HG03354 (cell line): ENCODE data around the gene KCND3.

ENCODE experiments used
- ATAC-seq: cut with Tn5 transposase; IDR thresholded peaks from one replicate; pipeline ENCODE4 v1.9.1; 2021; ENCODE audit warnings: mild to moderate bottlenecking; ENCODE audit not compliant: unreplicated experiment, poor library complexity, severe bottlenecking

Gene KCND3

DNA sequence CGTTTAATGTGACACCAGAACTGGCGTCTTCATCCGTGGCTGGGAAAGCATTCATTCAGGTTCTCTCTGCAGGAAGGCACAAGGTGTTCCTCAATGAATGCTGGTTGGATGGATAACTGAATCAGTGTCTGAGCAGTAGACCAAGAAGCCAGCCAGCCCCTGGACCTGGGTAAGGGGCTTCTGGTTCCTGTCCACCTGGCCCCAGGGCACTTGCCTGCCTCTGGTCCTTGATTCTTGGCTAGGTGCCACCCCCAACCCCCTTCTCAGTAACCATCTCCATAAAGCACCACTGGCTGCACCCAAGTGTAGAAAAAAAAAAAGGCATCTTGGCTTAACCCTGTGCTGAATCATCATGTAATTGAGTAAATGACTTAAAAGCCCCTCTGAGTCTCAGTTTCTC lies 59.1 kb downstream of the KCND3 start:
- ATAC-seq: no peak

DNA sequence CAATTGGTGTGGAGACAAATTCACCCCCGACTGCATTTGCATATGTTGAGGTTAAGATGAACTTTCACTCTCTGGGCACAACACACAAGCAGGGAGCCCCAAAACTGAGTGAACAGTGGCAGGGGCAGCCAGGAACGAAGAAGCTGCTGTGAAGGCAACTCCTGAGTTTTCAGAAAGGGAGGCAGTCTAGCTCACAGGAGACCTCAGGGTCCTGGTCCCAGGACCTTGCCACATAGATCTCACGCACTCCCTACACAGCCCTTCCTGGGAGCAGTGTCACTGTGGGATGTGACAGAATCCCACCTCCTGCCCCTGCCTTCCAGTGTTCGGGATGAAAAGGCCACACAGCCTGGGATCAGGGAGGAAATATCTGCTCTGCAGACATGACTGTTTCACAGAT lies 60.9 kb downstream of the KCND3 start:
- no peak for ATAC-seq

GRCh38 chr1:111927652-111928051 lies 61.8 kb downstream of the KCND3 start:
- no peak for ATAC-seq

- no peak for ATAC-seq
These were observed 64.7 kb downstream of the KCND3 start for GRCh38 chr1:111924786-111925185.

- no peak for ATAC-seq
These were observed 65.7 kb downstream of the KCND3 start for GRCh38 chr1:111923766-111924165.

DNA sequence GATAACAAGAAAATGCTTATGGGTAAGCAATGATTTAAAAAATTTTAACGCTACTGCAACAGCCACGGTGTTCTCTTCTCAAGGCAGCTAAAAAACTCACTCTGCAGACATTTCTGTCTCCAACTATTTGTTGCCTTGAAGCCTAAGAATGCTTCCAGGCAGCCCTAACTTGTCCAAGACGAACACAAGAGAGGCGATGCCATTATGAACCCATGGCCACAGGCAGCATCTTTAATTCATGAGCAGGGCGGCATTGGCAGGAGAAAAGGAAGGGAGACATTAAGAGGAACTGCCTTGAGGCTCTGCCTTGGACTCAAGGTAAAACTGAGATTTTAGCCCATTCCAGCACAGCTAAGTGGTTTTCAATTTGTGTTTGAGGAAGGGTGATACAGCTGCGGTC lies 67.5 kb downstream of the KCND3 start:
- ATAC-seq: no peak

- no peak for ATAC-seq
These were observed 69.0 kb downstream of the KCND3 start for GRCh38 chr1:111920221-111921024.

DNA sequence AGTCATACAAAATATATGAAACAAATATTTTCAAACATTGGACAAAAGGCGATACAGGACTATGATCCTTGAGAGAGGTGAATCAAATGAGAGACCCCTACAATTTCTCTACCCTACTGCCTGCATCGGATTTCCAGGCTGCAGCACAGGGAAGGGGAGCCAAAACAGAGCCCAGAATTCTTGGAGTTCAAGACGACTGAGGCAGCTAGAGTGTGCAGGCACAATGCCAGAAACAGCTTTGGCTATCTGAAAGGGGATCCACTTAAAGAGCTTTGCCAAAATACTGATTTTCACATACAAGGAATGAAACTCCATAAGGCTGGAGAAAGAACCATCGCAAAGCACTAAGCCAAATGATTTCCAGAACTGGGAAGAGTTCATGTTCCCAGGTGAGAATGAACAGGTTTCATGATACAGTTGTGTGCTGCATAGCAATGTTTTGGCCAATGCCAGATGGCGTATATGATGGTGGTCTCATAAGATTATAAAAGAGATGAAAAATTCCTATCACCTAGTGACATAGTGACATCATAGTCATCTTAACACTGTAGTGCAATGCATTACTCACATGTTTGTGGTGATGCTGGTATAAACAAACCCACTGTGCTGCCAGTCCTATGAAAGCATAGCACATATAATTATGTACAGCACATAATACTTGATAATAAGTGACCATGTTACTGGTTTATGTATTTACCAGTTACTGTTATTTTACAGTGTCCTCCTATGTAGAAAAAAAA lies 77.5 kb downstream of the KCND3 start:
- ATAC-seq: no peak

DNA sequence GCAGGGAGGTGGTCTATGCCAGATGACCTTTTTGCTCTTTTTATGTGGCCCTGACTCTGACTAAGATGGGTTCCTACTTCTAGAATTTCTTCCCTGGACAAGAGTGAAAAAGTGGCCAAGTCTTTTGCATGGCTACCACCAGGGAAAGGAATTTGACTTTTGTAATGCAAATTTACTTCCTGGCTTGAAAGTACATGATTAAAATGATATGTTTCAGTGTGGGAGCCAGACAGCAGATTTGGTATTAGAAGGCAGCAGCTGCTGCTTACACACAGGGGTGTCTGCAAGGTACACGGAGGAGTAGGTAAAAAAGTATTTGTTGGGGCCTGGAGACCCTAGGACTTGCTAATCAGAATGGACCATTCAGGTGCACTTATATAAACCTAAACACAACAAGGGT lies 78.4 kb downstream of the KCND3 start:
- ATAC-seq: no peak

GRCh38 chr1:111909030-111909429 lies 80.4 kb downstream of the KCND3 start:
- no peak for ATAC-seq

DNA sequence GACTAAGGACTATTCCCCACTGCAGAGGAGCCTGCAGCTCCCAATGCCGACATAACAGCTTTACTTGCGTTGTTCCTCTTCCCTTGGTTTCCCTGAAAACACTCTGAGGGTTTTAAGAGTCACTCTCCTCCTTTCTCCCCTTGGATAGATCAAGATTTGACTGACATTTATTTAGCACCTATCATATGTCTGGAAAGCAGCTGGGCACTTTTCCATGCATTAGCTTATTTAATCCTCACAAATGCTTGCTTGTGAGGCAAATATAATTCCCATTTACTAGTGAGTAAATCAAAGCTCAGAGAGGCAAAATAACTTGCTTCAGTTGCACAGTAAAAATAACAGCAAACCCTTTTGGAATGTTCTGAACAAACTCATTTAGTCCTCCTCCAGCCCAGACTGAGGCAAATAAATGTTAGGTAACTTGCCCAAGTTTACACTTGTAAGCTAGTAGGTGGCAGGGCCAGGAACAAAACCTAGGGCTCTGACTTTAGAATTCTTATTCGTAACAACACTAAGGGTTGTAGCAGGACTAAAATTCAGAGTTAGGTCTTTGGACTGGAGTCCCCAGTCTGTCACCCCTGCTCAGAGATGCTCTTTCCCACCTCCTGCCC lies 81.4 kb downstream of the KCND3 start:
- ATAC-seq: no peak

DNA sequence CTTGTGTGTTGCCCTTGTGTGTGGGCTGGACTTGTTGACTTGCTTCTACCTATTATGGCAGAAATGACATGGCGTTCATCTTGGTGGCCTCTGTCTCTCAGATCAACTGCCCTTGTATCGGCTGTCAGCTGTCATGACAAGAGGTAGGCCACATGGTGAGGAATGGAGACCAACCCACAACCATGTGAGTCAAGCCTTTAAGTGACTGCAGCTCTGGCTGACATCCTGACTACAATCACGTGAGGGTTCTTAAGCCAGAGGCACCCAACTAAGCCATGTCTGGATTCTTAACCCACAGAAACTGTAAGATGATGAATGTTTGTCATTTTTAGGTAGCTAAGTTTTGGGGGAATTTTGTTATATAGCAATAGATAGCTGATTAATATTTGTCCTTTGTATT lies 82.1 kb downstream of the KCND3 start:
- no peak for ATAC-seq

- no peak for ATAC-seq
These were observed 82.7 kb downstream of the KCND3 start for GRCh38 chr1:111906816-111907215.

DNA sequence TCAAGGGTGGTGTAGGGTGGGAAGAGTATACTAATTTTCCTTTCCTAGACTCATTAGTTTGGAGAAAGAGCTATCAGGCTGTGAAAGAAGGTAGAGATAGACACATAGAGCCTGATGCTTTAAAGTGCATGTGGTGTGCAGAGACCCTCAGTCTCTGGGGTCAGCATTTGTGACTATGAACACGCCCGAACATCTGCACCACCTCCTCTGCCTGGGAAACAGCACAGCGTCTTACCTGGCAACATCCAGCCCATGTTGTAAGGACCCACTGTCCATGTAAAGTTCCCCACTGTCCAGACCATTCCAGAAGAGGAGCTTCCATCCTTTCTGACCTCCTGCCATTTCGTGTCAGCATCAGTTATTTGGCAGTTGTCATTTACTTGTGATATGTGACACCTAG lies 83.4 kb downstream of the KCND3 start:
- ATAC-seq: no peak

DNA sequence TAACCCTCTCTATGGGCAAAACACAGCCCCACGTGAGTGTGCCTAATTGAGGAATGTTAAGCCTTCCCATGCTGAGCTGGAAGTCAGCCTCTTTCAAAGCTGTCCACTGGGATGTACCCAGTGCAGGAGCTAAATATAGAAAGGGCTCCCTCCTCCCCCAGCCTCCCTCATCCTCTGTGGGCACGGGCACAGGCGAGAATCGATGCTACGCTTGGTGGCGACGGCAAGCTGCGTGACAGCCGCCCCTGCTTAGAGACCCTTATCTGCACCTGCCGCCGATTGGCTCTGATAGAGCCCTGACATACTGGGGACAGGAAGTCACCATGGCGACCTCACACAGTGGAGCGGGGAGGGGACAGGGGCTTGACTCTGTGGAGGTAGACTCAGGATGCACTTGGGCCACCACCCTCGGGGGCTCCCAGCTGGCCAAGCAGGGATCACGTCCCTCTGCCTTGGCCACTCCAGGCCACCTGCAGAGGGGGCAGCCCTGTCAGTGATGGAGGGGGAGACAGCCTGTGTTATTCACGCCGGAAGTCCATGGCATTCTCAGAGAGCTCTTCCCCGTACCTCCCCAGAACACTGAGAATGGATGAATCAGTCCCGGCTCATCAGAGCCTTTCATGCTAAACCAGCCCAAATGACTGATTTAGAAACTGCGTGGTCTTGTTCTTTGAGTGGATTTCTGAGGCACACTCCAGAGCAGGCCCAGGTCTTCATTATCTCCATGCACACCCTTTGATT lies 84.8 kb downstream of the KCND3 start:
- ATAC-seq: no peak

- no peak for ATAC-seq
These were observed 85.5 kb downstream of the KCND3 start for GRCh38 chr1:111903871-111904449.

GRCh38 chr1:111903148-111903870 lies 86.2 kb downstream of the KCND3 start:
- no peak for ATAC-seq

- ATAC-seq: no peak
These were observed 94.0 kb downstream of the KCND3 start for GRCh38 chr1:111895469-111895868.

DNA sequence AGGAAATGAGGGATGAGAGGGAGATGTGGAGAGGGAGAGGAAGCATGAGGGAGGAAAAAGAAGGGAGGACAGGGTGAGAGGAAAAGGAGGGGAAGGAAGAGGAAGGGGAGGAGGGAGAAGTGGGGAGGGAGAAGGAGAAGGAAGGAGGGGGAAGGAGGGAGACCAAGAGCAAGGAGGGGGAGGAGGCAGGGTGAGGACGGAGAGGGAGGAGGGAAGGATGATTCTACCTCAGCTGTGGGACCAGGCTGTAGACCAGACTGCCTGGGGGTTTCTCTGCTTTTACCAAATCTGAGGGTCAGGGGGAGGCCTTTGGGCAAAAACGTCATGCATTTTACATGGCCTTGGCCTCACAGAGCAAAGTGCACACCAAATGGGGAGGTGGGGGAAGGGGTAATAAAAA lies 94.5 kb downstream of the KCND3 start:
- no peak for ATAC-seq
